ENCODE measurements around the gene KPNA5.
"Not testable (repeated sequence)": the region's sequence is repeated elsewhere in the genome, so short reads cannot be mapped to it uniquely, and the experiment has no call there.

Gene KPNA5

GRCh38 chr6:116695401-116695800 is 14.4 kb downstream of the KPNA5 start:
- TF ChIP-seq SPI1 (IDR thresholded peaks at IDR 0.05; ENCODE audit: low read depth, low read length) (no peak), POLR2AphosphoS5 (IDR thresholded peaks at IDR 0.05; ENCODE audit: low read depth, low read length) (no peak), PAX5 (IDR thresholded peaks at IDR 0.05; ENCODE audit: insufficient read depth, low read length, severe bottlenecking) (no peak), POU2F2 (IDR thresholded peaks at IDR 0.05; ENCODE audit: low read depth, low read length) (no peak), POLR2A (IDR thresholded peaks at IDR 0.05; ENCODE audit: low read depth, low read length) (no peak), TAF1 (IDR thresholded peaks at IDR 0.05; ENCODE audit: low read depth, low read length) (no peak)
- FAIRE-seq (no peak), DNase-seq (ENCODE audit: insufficient read length, low spot score) (peak; percentile 14)

DNA sequence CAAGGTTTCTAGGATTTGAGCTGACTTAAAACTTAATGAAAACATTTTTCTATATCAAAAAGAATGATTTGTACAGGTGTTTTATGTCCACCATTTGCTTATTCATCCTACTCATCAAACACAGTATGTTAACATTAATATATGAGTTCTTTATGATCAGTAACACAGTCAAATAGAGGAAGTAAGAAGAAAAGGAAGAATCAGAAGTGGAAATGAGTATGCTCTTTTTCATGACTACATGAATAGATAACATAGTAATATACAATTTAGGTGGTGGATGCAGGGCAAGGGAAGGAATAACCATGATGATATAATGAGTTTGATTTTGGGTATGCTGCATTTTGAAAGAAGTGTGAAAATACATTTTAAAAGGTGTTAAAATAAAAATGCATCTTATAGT is 16.5 kb downstream of the KPNA5 start:
- DNase-seq (ENCODE audit: insufficient read length, low spot score), result no peak
- FAIRE-seq, result peak; percentile 62

GRCh38 chr6:116703888-116704287 is 22.9 kb downstream of the KPNA5 start:
- DNase-seq (ENCODE audit: insufficient read length, low spot score); FAIRE-seq: not testable (repeated sequence)

More for the DNA sequence above, 16.5 kb downstream of the KPNA5 start:
- TF ChIP-seq TAF1 (IDR thresholded peaks at IDR 0.05; ENCODE audit: low read depth, low read length) (no peak), SPI1 (IDR thresholded peaks at IDR 0.05; ENCODE audit: low read depth, low read length) (no peak), PAX5 (IDR thresholded peaks at IDR 0.05; ENCODE audit: insufficient read depth, low read length, severe bottlenecking) (no peak), POLR2AphosphoS5 (IDR thresholded peaks at IDR 0.05; ENCODE audit: low read depth, low read length) (no peak), POLR2A (IDR thresholded peaks at IDR 0.05; ENCODE audit: low read depth, low read length) (no peak), POU2F2 (IDR thresholded peaks at IDR 0.05; ENCODE audit: low read depth, low read length) (no peak)

- no peak for TF ChIP-seq SPI1 (IDR thresholded peaks at IDR 0.05; ENCODE audit: low read depth, low read length)
- TF ChIP-seq POLR2AphosphoS5 (IDR thresholded peaks at IDR 0.05; ENCODE audit: low read depth, low read length), result no peak
- no peak for TF ChIP-seq POU2F2 (IDR thresholded peaks at IDR 0.05; ENCODE audit: low read depth, low read length)
- TF ChIP-seq TAF1 (IDR thresholded peaks at IDR 0.05; ENCODE audit: low read depth, low read length), result no peak
- TF ChIP-seq POLR2A (IDR thresholded peaks at IDR 0.05; ENCODE audit: low read depth, low read length), result no peak
- no peak for TF ChIP-seq PAX5 (IDR thresholded peaks at IDR 0.05; ENCODE audit: insufficient read depth, low read length, severe bottlenecking)
- no peak for DNase-seq (ENCODE audit: insufficient read length, low spot score)
- FAIRE-seq, result no peak
Observed at GRCh38 chr6:116705917-116706316, 24.9 kb downstream of the KPNA5 start.

DNA sequence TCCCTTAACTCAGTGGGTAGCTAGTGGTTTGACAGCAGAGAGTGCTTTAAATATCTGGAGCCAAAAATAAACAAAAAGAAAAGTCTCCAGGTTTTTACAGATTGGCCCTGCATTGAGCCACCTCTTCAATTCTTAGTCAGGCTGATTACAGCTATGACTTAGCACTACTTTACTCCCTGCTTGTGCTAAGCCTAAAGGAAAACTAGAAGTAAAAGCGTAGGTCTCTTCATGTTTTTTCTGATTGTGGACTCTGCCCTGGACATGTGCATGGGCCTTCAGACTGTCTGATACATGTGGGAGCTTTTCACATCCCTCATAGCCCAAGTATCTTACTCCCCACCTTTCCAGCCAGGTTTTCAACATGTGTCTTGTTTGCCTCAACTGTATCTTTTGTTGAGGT is 33.3 kb downstream of the KPNA5 start:
- no peak for TF ChIP-seq TAF1 (IDR thresholded peaks at IDR 0.05; ENCODE audit: low read depth, low read length)
- no peak for TF ChIP-seq PAX5 (IDR thresholded peaks at IDR 0.05; ENCODE audit: insufficient read depth, low read length, severe bottlenecking)
- TF ChIP-seq POLR2A (IDR thresholded peaks at IDR 0.05; ENCODE audit: low read depth, low read length), result no peak
- no peak for TF ChIP-seq SPI1 (IDR thresholded peaks at IDR 0.05; ENCODE audit: low read depth, low read length)
- no peak for TF ChIP-seq POU2F2 (IDR thresholded peaks at IDR 0.05; ENCODE audit: low read depth, low read length)
- TF ChIP-seq POLR2AphosphoS5 (IDR thresholded peaks at IDR 0.05; ENCODE audit: low read depth, low read length), result no peak
- no peak for FAIRE-seq
- no peak for DNase-seq (ENCODE audit: insufficient read length, low spot score)

DNA sequence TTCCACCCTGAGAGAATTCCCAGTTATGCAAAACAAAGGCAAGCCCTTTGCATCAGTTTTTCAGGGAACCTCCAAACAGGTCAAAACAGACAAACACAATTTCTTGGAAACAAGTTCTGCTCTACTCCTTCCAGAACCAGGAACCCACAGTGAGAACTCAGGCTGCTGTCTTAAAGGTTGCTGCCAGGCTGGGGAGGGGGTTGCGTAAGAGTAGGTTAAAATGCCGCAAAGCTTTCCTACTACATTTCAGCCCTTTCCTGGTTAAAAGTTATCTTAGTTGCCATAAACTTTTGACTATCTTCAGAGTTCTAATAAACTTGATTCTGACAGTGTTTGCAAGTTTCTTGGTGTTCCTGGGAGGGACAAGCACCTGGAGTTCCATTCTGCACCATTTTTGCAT is 33.8 kb downstream of the KPNA5 start:
- DNase-seq (ENCODE audit: insufficient read length, low spot score) (no peak), FAIRE-seq (no peak)
- TF ChIP-seq PAX5 (IDR thresholded peaks at IDR 0.05; ENCODE audit: insufficient read depth, low read length, severe bottlenecking), result no peak
- TF ChIP-seq POLR2A (IDR thresholded peaks at IDR 0.05; ENCODE audit: low read depth, low read length), result no peak
- TF ChIP-seq SPI1 (IDR thresholded peaks at IDR 0.05; ENCODE audit: low read depth, low read length), result no peak
- TF ChIP-seq TAF1 (IDR thresholded peaks at IDR 0.05; ENCODE audit: low read depth, low read length), result no peak
- TF ChIP-seq POLR2AphosphoS5 (IDR thresholded peaks at IDR 0.05; ENCODE audit: low read depth, low read length), result no peak
- no peak for TF ChIP-seq POU2F2 (IDR thresholded peaks at IDR 0.05; ENCODE audit: low read depth, low read length)

GRCh38 chr6:116726947-116727346 is 45.9 kb downstream of the KPNA5 start:
- no peak for DNase-seq (ENCODE audit: insufficient read length, low spot score)
- FAIRE-seq, result no peak
- TF ChIP-seq POU2F2 (IDR thresholded peaks at IDR 0.05; ENCODE audit: low read depth, low read length) (no peak), PAX5 (IDR thresholded peaks at IDR 0.05; ENCODE audit: insufficient read depth, low read length, severe bottlenecking) (no peak), POLR2AphosphoS5 (IDR thresholded peaks at IDR 0.05; ENCODE audit: low read depth, low read length) (no peak), POLR2A (IDR thresholded peaks at IDR 0.05; ENCODE audit: low read depth, low read length) (no peak), TAF1 (IDR thresholded peaks at IDR 0.05; ENCODE audit: low read depth, low read length) (no peak), SPI1 (IDR thresholded peaks at IDR 0.05; ENCODE audit: low read depth, low read length) (no peak)

GRCh38 chr6:116730513-116730912 is 49.5 kb downstream of the KPNA5 start:
- no peak for FAIRE-seq
- TF ChIP-seq TAF1 (IDR thresholded peaks at IDR 0.05; ENCODE audit: low read depth, low read length), result no peak
- no peak for TF ChIP-seq POLR2AphosphoS5 (IDR thresholded peaks at IDR 0.05; ENCODE audit: low read depth, low read length)
- no peak for TF ChIP-seq PAX5 (IDR thresholded peaks at IDR 0.05; ENCODE audit: insufficient read depth, low read length, severe bottlenecking)
- TF ChIP-seq POU2F2 (IDR thresholded peaks at IDR 0.05; ENCODE audit: low read depth, low read length), result no peak
- TF ChIP-seq POLR2A (IDR thresholded peaks at IDR 0.05; ENCODE audit: low read depth, low read length), result no peak
- TF ChIP-seq SPI1 (IDR thresholded peaks at IDR 0.05; ENCODE audit: low read depth, low read length), result no peak

GRCh38 chr6:116737004-116737403 is 56.0 kb downstream of the KPNA5 start:
- TF ChIP-seq POLR2A (IDR thresholded peaks at IDR 0.05; ENCODE audit: low read depth, low read length), result no peak
- no peak for TF ChIP-seq PAX5 (IDR thresholded peaks at IDR 0.05; ENCODE audit: insufficient read depth, low read length, severe bottlenecking)
- TF ChIP-seq TAF1 (IDR thresholded peaks at IDR 0.05; ENCODE audit: low read depth, low read length), result no peak
- no peak for TF ChIP-seq POU2F2 (IDR thresholded peaks at IDR 0.05; ENCODE audit: low read depth, low read length)
- TF ChIP-seq SPI1 (IDR thresholded peaks at IDR 0.05; ENCODE audit: low read depth, low read length), result no peak
- no peak for TF ChIP-seq POLR2AphosphoS5 (IDR thresholded peaks at IDR 0.05; ENCODE audit: low read depth, low read length)
- DNase-seq (ENCODE audit: insufficient read length, low spot score) (no peak), FAIRE-seq (no peak)

More at GRCh38 chr6:116730513-116730912, 49.5 kb downstream of the KPNA5 start:
- DNase-seq (ENCODE audit: insufficient read length, low spot score), result no peak

GRCh38 chr6:116740486-116740885 is 59.5 kb downstream of the KPNA5 start:
- FAIRE-seq; DNase-seq (ENCODE audit: insufficient read length, low spot score): not testable (repeated sequence)
